ENCODE measurements around the gene EFNA4. TPM values are rescaled to one million over a fixed set of nuclear protein-coding genes. Genes with fewer than 3 reads are reported as not detected.

Gene EFNA4
- total RNA-seq, 2 donors from 2014 or later, result 4.6 to 7.0 TPM

DNA sequence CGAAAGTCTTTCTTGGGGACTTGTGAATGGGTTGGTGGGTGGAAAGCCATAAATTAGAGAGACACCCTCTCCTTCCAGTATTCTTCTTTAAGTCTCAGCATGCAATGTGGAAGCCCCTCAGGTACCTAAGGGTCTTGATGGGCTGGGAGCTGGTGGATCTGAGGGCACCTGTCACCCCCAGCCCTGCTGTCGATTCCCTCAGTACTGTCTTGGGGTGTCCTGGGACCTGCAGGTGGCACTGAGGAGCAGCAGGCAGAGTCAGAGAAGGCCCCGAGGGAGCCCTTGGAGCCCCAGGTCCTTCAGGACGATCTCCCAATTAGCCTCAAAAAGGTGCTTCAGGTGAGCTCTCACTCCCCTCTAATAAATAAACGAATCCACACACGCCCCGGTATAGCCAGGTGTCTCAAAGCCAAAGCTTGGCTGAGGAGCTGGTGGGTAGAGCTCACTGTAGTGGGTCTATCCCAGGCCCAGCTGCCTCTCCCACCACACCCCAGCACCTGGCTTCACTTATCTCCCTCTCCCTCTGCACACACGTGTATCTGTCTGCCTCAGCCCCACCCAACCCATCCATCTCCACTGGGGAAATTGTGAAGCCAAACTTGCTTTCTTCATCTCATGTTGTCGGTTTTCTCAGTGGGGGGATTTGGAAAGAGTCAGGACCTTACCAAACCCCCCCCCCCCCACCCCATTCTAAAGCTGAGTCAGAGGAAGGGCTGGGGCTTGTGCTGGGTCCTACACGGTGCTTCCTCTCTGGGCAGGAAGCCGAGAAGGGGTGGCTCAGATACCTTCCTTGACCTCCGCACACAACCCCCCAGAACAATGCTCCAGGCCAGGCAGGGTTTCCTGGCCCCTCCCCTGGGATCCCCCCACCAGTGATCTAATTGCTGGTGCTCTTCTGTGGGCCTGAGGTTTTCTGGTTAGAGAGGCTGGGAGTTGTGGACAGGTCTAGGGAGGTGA is 10.8 kb upstream of the EFNA4 start:
- Mint-ChIP-seq H3K27ac (peak overlapping the region; percentile 77), H3K4me3 (peak overlapping the region; percentile 91), H3K9me3 (no peaks in the 10 kb centered on the region), H3K36me3 (ENCODE audit: low read depth) (peaks cover 30% of the 10 kb centered on the region), H3K4me1 (peaks cover 7% of the 10 kb centered on the region), H3K27me3 (no peaks in the 10 kb centered on the region)
- ATAC-seq (replicated peaks), result peak; percentile 23

DNA sequence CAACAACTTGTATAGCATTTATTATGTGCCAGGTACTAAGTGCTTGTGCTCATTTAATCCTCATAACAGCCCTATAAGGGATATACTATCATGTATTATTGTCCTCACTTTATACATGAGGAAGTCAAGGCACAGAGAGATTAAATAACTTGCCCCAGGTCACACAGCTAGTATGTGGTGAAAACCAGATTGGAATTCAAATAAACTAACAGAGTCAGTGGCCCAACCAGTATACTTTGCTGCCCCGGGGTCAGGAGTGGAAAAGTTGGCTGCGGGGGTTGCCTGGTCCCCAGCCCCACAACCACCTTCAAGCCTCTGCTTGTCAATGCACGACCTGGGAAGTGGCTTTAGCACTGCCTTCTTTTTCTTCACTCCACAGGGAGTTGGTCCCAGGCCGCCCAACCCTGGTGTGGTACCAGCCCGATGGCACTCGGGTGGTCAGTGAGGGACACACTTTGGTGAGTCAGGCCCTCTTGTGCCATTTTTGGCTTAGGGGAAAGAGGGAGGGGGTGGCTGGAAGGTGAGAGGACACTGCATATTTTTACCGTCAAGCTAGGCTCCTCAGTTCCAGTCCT is 9.9 kb upstream of the EFNA4 start:
- peak overlapping the region; percentile 91 for H3K4me3 Mint-ChIP-seq
- H3K36me3 Mint-ChIP-seq (ENCODE audit: low read depth), result peaks cover 31% of the 10 kb centered on the region
- H3K4me1 Mint-ChIP-seq, result peaks cover 7% of the 10 kb centered on the region

DNA sequence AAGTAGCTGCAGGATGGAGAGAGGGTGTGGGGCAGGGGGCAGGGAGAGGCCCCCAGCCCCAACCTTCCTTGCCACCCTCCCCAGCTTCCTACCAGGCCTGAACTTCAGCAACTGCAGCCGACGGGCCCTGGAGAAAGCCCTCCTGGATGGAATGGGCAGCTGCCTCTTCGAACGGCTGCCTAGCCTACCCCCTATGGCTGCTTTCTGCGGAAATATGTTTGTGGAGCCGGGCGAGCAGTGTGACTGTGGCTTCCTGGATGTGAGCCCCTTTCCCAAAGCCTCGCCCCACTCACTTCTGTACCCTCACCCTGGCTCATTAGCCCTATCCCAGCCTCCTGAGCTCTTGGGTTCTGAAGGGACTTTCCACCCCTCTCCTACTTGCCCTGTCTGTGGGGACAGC is 6.4 kb upstream of the EFNA4 start:
- Mint-ChIP-seq H3K9me3 (no peaks in the 10 kb centered on the region), H3K4me1 (peaks cover 7% of the 10 kb centered on the region), H3K27ac (no peak overlapping the region), H3K36me3 (ENCODE audit: low read depth) (peaks cover 47% of the 10 kb centered on the region), H3K4me3 (no peak overlapping the region), H3K27me3 (no peaks in the 10 kb centered on the region)
- ATAC-seq (replicated peaks), result no peak

More for the DNA sequence above, 9.9 kb upstream of the EFNA4 start:
- no peak for ATAC-seq (replicated peaks)
- Mint-ChIP-seq H3K27ac (peak overlapping the region; percentile 77), H3K9me3 (no peaks in the 10 kb centered on the region), H3K27me3 (no peaks in the 10 kb centered on the region)

DNA sequence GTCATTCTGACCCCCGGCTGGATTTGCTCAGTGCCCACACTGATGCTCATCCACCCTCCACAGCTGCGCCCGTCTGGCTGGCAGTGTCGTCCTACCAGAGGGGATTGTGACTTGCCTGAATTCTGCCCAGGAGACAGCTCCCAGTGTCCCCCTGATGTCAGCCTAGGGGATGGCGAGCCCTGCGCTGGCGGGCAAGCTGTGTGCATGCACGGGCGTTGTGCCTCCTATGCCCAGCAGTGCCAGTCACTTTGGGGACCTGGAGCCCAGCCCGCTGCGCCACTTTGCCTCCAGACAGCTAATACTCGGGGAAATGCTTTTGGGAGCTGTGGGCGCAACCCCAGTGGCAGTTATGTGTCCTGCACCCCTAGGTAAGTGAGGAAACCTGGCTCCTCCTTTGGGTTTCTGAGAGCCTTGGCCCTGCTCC is 5.7 kb upstream of the EFNA4 start:
- peaks cover 47% of the 10 kb centered on the region for H3K36me3 Mint-ChIP-seq (ENCODE audit: low read depth)
- no peak overlapping the region for H3K4me3 Mint-ChIP-seq
- no peak for ATAC-seq (replicated peaks)
- no peaks in the 10 kb centered on the region for H3K27me3 Mint-ChIP-seq
- H3K4me1 Mint-ChIP-seq, result no peaks in the 10 kb centered on the region
- no peaks in the 10 kb centered on the region for H3K9me3 Mint-ChIP-seq
- H3K27ac Mint-ChIP-seq, result no peak overlapping the region

DNA sequence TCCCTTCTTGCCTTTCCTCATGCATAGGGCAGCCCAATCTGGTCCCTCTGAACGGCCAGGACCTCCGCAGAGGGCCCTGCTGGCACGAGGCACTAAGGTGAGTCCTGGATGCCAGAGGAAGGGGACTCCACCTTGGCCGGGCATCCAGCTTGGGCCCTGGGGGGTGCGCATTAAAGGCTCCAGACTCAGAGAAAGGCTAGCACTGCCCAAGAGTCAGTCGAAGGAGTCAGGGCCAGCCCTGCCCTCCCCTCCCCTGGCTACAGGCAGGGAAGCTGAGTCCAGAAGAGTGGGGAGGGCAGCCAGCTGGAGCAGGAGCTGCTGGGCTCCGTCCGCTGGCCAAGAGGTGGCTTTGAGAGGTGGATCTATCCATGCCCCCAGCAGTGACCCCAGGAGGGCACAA is 2.8 kb upstream of the EFNA4 start:
- Mint-ChIP-seq H3K4me3 (no peak overlapping the region), H3K9me3 (no peaks in the 10 kb centered on the region), H3K27ac (no peak overlapping the region), H3K27me3 (no peaks in the 10 kb centered on the region), H3K36me3 (ENCODE audit: low read depth) (peaks cover 33% of the 10 kb centered on the region), H3K4me1 (peaks cover 13% of the 10 kb centered on the region)
- no peak for ATAC-seq (replicated peaks)

DNA sequence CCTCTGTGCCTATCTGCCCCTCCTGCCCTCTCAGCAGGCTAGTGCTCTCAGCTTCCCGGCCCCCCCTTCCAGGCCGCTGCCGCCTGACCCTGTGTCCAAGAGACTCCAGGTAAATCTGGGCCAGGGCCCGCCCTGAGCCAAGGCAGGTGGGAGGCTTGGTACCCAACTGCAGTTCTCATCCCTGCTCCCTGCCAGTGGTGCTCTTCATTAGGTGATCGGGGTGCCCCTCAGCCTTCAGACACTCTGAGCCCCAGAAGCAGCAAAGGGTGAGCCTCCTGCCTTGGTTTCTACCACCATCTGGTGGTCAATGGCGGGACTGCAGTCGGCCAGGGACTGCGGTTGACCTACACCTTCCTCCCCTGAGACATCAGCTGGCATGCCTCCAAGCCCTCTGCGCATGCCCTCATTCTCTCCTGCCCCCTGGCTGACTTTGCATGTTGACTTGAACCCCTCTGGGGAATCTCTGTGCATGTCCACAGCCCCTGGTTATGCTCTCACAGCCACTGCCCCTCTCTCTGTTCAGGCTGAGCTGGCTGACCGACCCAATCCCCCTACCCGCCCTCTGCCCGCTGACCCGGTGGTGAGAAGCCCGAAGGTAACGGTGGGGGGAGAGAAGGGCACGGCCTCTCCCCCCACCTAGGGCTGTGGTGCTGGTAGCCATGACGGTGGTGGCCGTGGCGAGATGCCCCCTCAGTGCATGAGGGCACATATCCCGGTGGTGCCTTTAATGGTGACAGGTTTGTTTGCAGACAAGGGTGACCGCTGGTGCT is 2.0 kb upstream of the EFNA4 start:
- Mint-ChIP-seq H3K4me1 (peaks cover 17% of the 10 kb centered on the region), H3K27me3 (no peaks in the 10 kb centered on the region), H3K27ac (no peak overlapping the region), H3K4me3 (no peak overlapping the region), H3K36me3 (ENCODE audit: low read depth) (peaks cover 25% of the 10 kb centered on the region), H3K9me3 (no peaks in the 10 kb centered on the region)
- ATAC-seq (replicated peaks), result peak; percentile 58

DNA sequence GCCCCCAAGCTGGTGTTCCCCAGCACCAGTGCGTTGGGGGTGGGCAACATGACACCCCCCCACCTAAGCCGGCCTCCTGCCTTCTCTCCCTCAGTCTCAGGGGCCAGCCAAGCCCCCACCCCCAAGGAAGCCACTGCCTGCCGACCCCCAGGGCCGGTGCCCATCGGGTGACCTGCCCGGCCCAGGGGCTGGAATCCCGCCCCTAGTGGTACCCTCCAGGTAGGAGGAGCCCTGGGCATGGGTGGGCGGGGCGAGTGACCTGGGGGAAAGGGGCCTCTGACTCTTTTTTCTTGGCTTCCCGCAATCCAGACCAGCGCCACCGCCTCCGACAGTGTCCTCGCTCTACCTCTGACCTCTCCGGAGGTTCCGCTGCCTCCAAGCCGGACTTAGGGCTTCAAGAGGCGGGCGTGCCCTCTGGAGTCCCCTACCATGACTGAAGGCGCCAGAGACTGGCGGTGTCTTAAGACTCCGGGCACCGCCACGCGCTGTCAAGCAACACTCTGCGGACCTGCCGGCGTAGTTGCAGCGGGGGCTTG is 1.3 kb upstream of the EFNA4 start:
- no peak overlapping the region for H3K27ac Mint-ChIP-seq
- H3K4me1 Mint-ChIP-seq, result peaks cover 17% of the 10 kb centered on the region
- ATAC-seq (replicated peaks), result no peak
- peak overlapping the region; percentile 82 for H3K4me3 Mint-ChIP-seq
- no peaks in the 10 kb centered on the region for H3K9me3 Mint-ChIP-seq
- H3K36me3 Mint-ChIP-seq (ENCODE audit: low read depth), result peaks cover 28% of the 10 kb centered on the region
- no peaks in the 10 kb centered on the region for H3K27me3 Mint-ChIP-seq

DNA sequence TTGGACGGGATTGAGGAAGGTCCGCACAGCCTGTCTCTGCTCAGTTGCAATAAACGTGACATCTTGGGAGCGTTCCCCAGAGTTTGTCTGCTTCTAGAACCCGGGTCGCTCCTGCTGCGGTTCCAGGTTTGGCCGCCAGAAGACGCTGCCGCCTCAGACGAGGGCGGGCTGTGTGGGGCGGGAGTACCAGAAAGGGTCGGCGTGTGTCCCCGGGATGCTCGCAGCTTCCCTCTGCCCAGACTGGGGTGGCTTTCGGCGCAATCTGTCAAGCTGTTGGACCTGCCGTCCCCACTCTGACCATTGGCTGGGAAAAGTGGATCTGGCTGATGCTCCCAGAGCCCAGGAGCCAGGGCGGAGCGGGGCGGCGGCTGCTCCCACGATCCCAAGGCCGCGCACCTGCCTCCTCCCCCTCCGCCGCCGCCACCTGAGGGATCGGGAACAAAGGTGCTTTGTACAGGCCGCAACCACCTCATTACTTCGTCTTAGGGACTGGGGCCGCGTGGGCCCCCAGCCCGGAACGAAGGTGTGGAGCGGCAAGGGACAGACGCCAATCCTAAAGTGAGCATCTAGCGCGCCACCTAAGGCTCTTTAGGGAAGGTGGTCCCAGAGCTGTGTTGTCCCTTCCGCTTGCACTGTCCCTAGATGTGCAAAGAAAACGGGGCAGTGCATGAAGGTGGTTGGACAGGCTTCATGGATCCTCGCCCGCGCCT is 683 bp upstream of the EFNA4 start:
- Mint-ChIP-seq H3K9me3 (no peaks in the 10 kb centered on the region), H3K27ac (peak overlapping the region; percentile 32), H3K4me1 (peaks cover 17% of the 10 kb centered on the region), H3K36me3 (ENCODE audit: low read depth) (peaks cover 22% of the 10 kb centered on the region), H3K4me3 (peak overlapping the region; percentile 82), H3K27me3 (no peaks in the 10 kb centered on the region)
- peak; percentile 29 for ATAC-seq (replicated peaks)

DNA sequence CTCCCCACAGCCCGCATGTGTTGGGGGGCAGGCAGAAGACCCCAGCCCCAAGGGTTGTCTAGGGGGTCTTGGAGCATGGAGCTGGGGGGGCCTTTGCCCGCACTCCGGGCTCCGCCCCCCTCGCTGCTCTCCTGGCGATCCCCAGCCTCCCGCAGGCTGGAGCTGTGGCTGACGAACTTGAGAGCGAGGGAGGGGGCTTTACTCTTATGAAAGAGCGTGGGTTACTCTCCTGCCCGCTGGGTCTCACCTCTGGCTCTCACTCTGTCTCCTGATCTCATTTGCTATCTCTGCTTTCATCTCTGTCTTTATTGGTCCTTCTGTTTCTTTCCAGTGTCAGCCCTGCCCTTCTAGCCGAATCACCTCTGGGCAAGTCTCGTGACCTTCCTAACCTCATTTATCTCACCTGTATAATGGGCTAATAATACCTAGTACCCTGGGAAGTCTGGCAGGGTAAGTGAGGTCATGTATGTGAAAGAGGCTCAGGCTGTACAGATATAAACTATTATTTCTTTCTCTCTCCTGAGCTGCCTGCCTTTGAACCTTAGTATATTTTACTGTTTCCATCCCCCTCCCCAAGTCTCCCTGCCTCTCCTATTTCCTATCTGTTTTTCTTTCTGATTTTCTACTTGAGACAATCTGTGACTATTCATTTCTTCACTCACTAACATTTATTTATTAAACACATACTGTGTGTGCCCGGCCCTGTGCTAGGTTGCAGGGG is 731 bp downstream of the EFNA4 start:
- Mint-ChIP-seq H3K9me3 (no peaks in the 10 kb centered on the region), H3K4me1 (peaks cover 17% of the 10 kb centered on the region), H3K36me3 (ENCODE audit: low read depth) (peaks cover 28% of the 10 kb centered on the region), H3K4me3 (peak overlapping the region; percentile 82), H3K27ac (peak overlapping the region; percentile 65), H3K27me3 (no peaks in the 10 kb centered on the region)
- ATAC-seq (replicated peaks), result peak; percentile 63

DNA sequence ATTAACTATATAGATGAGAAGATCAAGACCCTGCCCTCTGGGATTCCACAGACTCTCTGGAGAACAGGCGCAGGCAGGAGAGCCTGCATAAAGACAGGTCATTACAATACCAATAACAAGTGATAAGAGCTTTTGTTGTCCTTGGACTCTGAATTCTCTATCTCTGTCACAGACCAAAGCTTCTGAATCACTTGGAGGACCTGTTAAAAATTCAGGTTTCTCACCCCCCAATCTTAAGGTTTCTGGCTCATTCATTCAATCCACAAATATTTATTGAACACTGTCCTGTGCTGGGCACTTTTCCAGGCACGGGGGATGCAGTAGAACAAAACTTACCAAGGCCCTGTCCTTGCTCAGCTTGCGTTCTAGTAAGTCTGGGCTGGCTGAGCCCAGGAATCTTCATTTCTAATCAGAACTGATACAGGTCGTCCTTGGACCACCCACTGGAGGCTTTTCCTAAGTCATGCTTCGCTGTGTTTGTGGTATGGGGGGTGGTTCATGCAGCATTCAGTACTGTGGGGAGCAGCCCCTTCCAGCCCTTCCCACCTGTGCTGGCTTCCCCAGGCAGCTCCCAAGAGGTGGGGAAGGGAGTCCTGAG is 1.4 kb downstream of the EFNA4 start:
- no peaks in the 10 kb centered on the region for H3K9me3 Mint-ChIP-seq
- H3K4me3 Mint-ChIP-seq, result peak overlapping the region; percentile 82
- no peak for ATAC-seq (replicated peaks)
- H3K36me3 Mint-ChIP-seq (ENCODE audit: low read depth), result peaks cover 25% of the 10 kb centered on the region
- peaks cover 17% of the 10 kb centered on the region for H3K4me1 Mint-ChIP-seq
- no peaks in the 10 kb centered on the region for H3K27me3 Mint-ChIP-seq
- H3K27ac Mint-ChIP-seq, result peak overlapping the region; percentile 65

DNA sequence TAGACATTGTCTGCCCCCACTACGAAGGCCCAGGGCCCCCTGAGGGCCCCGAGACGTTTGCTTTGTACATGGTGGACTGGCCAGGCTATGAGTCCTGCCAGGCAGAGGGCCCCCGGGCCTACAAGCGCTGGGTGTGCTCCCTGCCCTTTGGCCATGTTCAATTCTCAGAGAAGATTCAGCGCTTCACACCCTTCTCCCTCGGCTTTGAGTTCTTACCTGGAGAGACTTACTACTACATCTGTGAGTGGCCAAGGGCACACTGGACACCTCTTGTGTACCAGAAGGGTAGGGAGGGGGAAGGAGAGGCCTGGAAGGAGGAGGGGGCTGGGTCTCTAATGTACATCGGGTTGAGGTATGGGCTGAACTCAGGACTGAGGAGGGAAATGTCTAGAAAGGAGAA is 3.2 kb downstream of the EFNA4 start:
- no peaks in the 10 kb centered on the region for H3K27me3 Mint-ChIP-seq
- H3K9me3 Mint-ChIP-seq, result no peaks in the 10 kb centered on the region
- ATAC-seq (replicated peaks), result no peak
- peaks cover 13% of the 10 kb centered on the region for H3K36me3 Mint-ChIP-seq (ENCODE audit: low read depth)
- H3K27ac Mint-ChIP-seq, result no peak overlapping the region
- H3K4me3 Mint-ChIP-seq, result no peak overlapping the region
- H3K4me1 Mint-ChIP-seq, result peaks cover 21% of the 10 kb centered on the region

DNA sequence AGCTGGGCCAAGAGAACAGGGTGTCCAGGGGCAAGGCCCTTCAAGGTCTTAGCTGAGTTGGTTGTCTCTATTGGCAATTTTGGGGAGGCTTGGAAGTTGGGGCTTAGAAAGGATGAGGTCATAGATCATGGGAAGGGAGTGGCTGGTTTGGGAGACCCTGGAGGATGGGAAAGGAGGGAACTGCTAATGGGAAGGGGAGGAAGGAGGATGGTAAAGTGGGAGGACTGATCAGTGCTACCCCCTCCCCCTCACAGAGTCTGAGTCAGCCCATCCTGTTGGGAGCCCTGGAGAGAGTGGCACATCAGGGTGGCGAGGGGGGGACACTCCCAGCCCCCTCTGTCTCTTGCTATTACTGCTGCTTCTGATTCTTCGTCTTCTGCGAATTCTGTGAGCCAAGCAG is 5.1 kb downstream of the EFNA4 start:
- ATAC-seq (replicated peaks), result no peak
- no peaks in the 10 kb centered on the region for H3K9me3 Mint-ChIP-seq

DNA sequence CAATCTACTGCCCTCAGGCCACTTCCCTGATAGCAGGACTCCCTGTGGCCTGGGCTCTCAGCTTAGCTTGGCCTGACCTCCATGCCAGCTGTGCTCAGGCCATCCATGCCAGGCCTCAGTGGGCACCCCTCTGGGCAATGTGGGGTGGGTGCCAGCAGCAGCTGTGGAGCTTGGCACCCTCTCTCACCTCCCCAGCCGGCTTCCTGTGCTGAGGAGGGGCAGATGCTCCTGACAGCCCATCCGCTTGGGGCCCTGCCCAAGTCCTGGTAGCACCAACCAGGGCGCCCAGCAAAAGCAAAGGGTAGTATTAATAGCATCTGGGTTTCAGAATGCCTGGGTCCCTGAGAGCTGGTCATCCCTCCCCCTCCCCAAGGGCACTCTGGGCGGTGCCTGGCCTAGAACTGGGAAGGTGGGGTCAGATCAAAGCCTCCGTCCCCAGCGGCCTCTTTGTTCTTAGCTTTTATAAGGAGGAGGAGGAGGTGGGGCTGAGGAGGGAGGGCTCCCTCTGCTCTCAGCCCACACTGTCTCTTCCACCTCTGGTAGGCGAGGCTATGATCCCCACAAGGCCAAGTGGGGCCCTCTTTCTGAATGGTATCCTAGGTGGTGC is 6.1 kb downstream of the EFNA4 start:
- ATAC-seq (replicated peaks), result no peak
- no peaks in the 10 kb centered on the region for H3K27me3 Mint-ChIP-seq
- H3K4me1 Mint-ChIP-seq, result peaks cover 13% of the 10 kb centered on the region
- H3K4me3 Mint-ChIP-seq, result no peak overlapping the region
- H3K27ac Mint-ChIP-seq, result no peak overlapping the region
- H3K9me3 Mint-ChIP-seq, result no peaks in the 10 kb centered on the region
- H3K36me3 Mint-ChIP-seq (ENCODE audit: low read depth), result peaks cover 13% of the 10 kb centered on the region

More for the DNA sequence above, 5.1 kb downstream of the EFNA4 start:
- Mint-ChIP-seq H3K27me3 (no peaks in the 10 kb centered on the region), H3K36me3 (ENCODE audit: low read depth) (peaks cover 13% of the 10 kb centered on the region), H3K4me1 (peaks cover 16% of the 10 kb centered on the region), H3K27ac (no peak overlapping the region), H3K4me3 (no peak overlapping the region)
